ENCODE measurements around the gene HDAC2. TPM values are rescaled to one million over a fixed set of nuclear protein-coding genes. Genes with fewer than 3 reads are reported as not detected.

Gene HDAC2
- total and polyA plus RNA-seq, 2 of the 13 experiments (the other 11 are each of a cell fraction or from before 2014, with no cell fraction given) = 99.6 to 114 TPM

GRCh38 chr6:113999284-113999683 lies 28.3 kb upstream of the HDAC2 start (continued):
- no peak for TF ChIP-seq ZFP36 (IDR thresholded peaks at IDR 0.05; ENCODE audit: borderline replicate concordance, low read depth, low read length, partially characterized antibody)
- TF ChIP-seq ARID5B (CRISPR knock-in tag; IDR thresholded peaks at IDR 0.05) = no peak
- no peak for TF ChIP-seq DNMT3B (CRISPR knock-in tag; conservative IDR thresholded peaks at IDR 0.05)
- no peak for TF ChIP-seq GATA4 (IDR thresholded peaks at IDR 0.05; ENCODE audit: borderline replicate concordance, low read depth)

GRCh38 chr6:113998811-113999210 lies 27.9 kb upstream of the HDAC2 start:
- Histone ChIP-seq H3K4me3 (replicated peaks in 1 of 3; ENCODE audit: insufficient read depth in 1 of 3, low read depth in 2 of 3, low read length in 3 of 3) (no peak overlapping the region), H3K79me2 (ENCODE audit: insufficient read depth, low read length) (no peaks in the 10 kb centered on the region), H3K9ac (ENCODE audit: insufficient read depth, low read depth, low read length) (no peak overlapping the region), H3K27me3 (ENCODE audit: control insufficient read depth in 1 of 2, insufficient read depth in 2 of 2, low read length in 2 of 2) (no peaks in the 10 kb centered on the region), H3K4me1 (ENCODE audit: insufficient read depth, low read length) (peaks cover 13% of the 10 kb centered on the region), H3K36me3 (replicated peaks in 1 of 2; ENCODE audit: control insufficient read depth in 1 of 2, insufficient read depth in 2 of 2, low read length in 2 of 2) (no peaks in the 10 kb centered on the region), H3K27ac (ENCODE audit: extremely low read length, insufficient read depth, low read length) (no peak overlapping the region), H2AFZ (ENCODE audit: low read length) (no peak overlapping the region), H4K20me1 (ENCODE audit: insufficient read depth, low read length) (no peaks in the 10 kb centered on the region), H3K9me3 (ENCODE audit: low read length) (no peaks in the 10 kb centered on the region), H3K4me2 (ENCODE audit: low read depth, low read length) (no peak overlapping the region)
- CTCF ChIA-PET (ENCODE audit: low intra/inter-chr PET ratio, low total read pairs) = no interaction called here
- in situ Hi-C loops (cut with HindIII; ENCODE audit: extremely low pct_ligation_motif_present, low pct_unique_long_range_greater_than_20kb) (loop anchor here (25.0 kb wide), 2 partner anchors 338 to 1888 kb away; partner anchors contain the start of gene HS3ST5), intact Hi-C loops (cut with micrococcal nuclease; ENCODE audit: unreplicated experiment) (loop anchor here (5.0 kb wide), 3 partner anchors 748 to 1548 kb away; no protein-coding TSS in a partner anchor)
- ATAC-seq (no peak), DNase-seq (ENCODE audit: low spot score) (no peak), FAIRE-seq (no peak)
- POLR2A ChIA-PET = no interaction called here
- TF ChIP-seq NAIF1 (CRISPR knock-in tag; IDR thresholded peaks at IDR 0.05; ENCODE audit: borderline replicate concordance) (no peak), MAFG (CRISPR knock-in tag; IDR thresholded peaks at IDR 0.05) (no peak), ZNF446 (CRISPR knock-in tag; IDR thresholded peaks at IDR 0.05) (no peak), HOXD1 (CRISPR knock-in tag; IDR thresholded peaks at IDR 0.05) (no peak), ERF (CRISPR knock-in tag; IDR thresholded peaks at IDR 0.05) (no peak)
- no TSS peak for BruUV-seq (replicated peaks)
